ENCODE measurements around the gene LPCAT1.
"Not testable (repeated sequence)": the region's sequence is repeated elsewhere in the genome, so short reads cannot be mapped to it uniquely, and the experiment has no call there.

DNA sequence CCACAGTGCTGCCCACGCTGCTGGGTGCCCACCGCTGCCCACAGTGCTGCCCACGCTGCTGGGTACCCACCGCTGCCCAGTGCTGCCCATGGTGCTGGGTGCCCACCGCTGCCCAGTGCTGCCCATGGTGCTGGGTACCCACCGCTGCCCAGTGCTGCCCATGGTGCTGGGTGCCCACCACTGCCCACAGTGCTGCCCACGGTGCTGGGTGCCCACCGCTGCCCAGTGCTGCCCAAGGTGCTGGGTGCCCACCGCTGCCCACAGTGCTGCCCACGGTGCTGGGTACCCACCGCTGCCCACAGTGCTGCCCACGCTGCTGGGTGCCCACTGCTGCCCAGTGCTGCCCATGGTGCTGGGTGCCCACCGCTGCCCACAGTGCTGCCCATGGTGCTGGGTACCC lies 101.2 kb downstream of the LPCAT1 start:
- TF ChIP-seq, protein P1, sequence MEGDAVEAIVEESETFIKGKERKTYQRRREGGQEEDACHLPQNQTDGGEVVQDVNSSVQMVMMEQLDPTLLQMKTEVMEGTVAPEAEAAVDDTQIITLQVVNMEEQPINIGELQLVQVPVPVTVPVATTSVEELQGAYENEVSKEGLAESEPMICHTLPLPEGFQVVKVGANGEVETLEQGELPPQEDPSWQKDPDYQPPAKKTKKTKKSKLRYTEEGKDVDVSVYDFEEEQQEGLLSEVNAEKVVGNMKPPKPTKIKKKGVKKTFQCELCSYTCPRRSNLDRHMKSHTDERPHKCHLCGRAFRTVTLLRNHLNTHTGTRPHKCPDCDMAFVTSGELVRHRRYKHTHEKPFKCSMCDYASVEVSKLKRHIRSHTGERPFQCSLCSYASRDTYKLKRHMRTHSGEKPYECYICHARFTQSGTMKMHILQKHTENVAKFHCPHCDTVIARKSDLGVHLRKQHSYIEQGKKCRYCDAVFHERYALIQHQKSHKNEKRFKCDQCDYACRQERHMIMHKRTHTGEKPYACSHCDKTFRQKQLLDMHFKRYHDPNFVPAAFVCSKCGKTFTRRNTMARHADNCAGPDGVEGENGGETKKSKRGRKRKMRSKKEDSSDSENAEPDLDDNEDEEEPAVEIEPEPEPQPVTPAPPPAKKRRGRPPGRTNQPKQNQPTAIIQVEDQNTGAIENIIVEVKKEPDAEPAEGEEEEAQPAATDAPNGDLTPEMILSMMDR (IDR thresholded peaks at IDR 0.05) = not testable (repeated sequence)
- TF ChIP-seq POLR2A (IDR thresholded peaks at IDR 0.05) = not testable (repeated sequence)
